Activated T-cell treated with anti-CD3 and anti-CD28 coated beads for 1 hour (primary cell): Measurements from ENCODE around the gene SETBP1.

Source experiments
- DNase-seq: peaks from one replicate; pipeline ENCODE4 v3.0.0-alpha.2; 2020; ENCODE audit warnings: low read depth

SETBP1 gene

DNA sequence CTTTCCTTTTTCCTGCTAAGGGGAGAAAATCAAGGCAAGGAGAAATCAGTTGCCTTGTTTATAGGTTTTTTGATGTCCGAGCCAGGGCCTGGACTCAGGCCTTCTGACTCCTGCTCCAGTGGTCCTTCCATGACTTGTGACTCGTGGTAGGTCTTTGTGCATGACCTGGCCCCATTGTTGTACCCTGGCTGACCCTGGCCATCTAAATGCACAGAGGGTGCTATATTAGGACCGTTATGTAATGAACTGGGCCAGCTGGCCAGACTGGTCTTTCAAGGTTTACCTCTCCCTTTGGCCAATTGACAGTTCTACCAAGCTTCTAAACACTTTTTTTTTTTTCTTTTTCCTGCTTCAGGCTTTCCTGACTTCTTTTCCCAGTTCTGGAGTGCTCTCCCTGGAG is 81.1 kb downstream of the SETBP1 start:
- no peak for DNase-seq

DNA sequence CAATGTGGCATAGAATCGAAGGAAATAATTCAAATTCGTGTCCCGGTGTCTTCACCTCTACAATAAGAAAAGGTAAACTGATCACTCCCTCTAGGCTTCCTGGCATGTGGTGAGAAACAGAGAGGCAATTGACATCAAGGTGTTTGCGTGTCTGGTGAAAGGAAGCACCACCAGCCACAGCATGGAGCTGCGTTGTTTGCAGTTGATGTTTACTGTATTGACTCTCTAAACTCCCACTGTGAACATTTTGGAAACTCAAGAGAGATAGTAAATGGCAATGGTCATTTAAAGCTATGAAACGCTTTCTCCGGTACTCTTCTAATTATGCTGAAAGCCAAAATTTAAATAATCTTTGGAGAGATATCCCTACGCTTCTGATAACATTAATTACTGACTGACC is 82.6 kb downstream of the SETBP1 start:
- no peak for DNase-seq

DNA sequence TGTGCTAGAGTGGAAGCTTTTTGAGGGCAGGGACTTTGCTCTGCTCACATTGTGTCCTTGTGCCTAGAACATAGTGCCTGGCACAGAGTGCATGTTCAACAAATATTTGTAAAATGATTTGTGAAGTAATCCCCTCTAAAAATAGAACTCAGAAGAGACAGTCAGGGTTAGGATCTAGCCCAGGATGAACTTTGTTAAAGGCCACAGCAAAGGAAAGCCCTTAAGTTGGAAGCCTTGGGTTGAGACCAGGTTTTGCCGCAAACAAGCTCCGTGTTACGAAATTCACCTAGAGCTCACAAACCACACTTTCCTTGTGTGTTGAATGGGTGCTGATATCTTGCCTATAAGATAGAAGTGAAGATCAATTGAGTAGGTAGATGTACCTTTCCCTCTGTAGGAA is 84.2 kb downstream of the SETBP1 start:
- no peak for DNase-seq

DNA sequence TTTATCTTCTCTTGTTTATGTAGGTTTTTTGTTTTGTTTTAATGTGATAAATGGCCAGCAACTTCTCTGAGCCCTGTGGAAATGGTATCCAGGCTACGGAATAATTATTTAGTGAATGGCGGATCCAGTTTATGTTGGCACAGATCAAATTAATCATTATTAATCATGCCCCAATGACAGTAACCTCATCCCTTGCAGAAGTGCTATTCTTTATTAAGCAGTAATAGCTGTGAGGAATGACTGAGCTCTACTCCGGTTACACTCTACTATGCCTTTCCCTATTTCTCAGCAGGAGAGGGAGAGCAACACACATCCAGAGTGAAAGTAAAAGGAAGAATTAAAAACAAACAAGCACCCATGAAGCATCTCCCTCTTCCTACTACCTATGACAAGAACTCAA is 84.8 kb downstream of the SETBP1 start:
- no peak for DNase-seq

DNA sequence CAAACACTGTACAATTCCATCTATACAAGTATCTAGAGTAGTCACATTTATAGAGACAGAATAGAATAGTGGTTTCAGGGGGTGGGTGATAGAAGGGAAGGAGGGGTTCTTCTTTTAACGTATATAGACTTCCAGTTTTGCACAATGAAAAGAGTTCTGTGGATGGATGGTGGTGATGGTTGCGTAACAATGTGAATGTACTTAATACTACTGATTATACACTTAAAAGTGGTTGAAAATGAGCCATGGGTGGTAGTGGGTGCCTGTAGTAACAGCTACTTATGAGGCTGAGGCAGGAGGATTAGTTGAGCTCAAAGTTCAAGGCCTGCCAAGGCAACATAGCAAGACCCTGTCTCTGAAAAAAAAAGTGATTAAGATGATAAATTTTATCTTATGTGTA is 85.8 kb downstream of the SETBP1 start:
- DNase-seq: no peak

DNA sequence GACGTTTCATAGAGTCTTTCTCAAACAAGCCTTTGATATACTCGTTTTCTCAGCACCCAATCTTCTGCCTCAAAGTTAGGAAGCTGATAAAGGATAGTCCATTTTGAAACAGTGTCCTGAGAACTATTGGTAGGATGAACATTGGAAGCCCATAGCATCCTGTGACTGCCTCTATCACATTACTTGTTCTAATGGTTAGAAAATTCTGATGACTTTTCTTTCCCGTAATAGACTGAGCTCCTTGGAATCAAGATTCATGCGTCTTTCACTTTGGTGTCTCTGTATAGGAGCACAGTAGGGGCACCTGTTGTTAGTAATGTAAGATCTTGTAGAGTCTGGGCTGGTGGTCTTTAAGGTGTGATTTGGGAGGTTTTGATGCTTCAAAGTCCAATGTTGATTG is 87.1 kb downstream of the SETBP1 start:
- DNase-seq: no peak

DNA sequence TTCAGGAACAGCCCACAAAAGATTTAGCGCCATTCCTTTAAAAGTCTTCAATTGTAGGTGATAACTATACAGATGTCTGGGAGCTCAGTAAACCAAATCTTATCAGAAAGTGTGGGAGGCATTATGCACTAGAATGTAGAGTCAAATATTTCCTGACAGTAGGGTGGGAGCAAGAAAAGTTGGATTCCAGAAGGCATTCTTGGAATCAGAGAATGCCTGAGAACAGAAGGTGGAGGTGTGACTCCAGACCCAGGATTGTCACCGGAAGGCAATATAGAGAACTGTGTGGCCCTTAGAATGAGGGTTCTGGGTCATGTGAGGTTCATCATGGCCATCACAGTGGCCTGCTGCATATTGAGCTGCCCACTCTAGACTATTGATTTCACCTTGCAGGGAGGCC is 90.0 kb downstream of the SETBP1 start:
- no peak for DNase-seq

DNA sequence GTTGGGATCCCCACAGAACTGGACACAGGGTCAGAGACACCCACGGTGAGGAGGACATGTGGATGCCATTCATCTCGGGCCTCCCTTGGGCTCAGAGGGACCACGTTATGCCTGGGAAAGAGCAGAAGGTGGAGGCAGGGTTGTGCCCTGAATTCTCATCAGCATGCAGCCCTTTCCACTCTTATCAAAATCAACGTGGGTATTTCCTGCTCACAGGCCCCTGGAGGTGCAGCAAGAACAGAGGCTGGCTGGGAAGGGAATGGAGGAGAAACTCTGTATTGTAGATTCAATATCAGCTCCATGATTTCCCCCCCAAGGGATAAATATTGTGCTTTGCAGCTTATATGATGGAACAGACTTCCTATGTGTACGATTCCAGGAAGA is 90.9 kb downstream of the SETBP1 start:
- DNase-seq: no peak

DNA sequence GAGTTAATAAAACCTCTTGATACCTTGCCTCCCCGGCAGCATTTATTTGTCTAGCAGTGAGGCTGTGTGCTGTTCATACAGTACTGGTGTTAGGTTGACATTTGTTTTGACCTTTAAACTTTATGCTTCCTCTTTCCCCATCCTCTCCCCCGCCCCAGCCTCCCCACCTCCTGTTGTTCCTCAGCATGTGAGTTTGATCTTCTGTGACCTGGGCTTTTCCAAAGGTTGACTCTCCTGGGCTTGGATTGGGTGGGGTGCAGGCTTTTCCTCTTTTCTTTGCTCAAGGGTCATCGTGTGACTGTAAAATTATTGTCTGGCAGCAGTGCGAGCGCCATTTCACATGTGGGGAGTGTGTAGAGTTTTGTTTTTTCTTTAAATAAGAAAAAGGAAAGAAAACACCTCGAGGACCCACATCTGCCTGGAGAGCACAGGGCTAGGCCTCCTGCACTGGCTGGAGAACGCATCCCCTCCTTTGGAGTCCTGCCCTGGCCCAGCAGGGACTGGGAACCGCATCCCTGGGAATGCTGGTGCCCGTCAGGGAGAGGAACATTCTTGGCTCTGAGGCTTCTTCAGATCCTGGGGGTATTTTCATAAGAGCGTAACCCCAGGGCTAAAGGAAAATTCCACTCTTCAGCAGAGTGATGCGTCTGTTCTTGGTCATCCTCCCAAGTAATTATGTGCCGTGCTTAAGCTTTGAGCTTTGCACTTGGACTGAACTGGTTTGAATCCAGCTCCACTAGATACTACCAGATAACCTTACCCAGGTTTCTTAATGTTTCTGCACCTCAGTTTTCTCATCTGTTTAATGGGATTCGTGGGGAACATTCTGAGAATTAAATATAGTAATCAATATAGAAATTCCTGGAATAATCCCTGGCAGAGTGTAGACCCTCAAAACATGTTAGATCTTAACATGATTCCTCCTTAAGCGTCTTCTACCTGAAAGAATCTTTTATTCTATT is 91.5 kb downstream of the SETBP1 start:
- DNase-seq: no peak

DNA sequence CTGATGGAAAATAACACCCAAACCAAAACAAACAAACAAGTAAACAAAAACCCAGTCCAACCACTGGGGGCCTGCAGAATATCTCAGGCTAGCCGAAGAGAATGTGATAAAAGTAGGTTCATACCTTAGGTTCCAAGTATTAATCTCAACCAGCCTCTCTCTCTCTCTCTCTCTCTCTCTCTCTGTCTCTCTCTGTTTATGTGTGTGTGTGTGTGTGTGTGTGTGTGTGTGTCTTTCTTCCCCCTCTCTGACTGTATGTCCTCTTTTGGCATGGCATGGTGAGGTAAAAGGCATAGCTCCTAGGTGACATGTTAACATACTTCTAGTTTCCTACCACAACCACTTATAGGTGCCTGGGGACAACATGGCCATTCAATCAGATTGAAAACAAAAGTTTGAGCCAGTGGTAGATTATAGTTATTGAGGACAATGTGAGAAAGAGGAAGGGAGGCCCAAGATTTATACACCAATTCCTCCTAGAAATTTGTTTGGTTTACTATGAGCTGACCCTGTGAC is 93.0 kb downstream of the SETBP1 start:
- no peak for DNase-seq

DNA sequence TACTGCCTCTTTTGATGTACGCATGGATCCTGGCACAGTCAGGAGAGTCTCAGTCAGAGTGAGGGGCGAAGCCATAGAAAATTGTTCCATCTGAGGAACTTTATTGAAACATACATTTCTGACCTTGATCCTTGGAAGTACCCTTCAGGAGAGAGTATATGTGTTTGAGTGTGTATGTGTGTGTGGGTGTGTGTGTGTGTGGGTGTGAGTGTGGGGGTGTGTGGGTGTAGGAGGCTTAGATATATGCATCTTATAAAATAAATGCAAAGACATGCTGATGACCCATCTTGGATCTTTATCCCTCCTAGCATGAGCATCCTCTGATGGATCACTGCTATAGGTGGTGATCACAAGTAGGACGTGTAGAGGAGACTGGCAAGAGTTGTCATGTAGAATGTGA is 93.5 kb downstream of the SETBP1 start:
- no peak for DNase-seq

DNA sequence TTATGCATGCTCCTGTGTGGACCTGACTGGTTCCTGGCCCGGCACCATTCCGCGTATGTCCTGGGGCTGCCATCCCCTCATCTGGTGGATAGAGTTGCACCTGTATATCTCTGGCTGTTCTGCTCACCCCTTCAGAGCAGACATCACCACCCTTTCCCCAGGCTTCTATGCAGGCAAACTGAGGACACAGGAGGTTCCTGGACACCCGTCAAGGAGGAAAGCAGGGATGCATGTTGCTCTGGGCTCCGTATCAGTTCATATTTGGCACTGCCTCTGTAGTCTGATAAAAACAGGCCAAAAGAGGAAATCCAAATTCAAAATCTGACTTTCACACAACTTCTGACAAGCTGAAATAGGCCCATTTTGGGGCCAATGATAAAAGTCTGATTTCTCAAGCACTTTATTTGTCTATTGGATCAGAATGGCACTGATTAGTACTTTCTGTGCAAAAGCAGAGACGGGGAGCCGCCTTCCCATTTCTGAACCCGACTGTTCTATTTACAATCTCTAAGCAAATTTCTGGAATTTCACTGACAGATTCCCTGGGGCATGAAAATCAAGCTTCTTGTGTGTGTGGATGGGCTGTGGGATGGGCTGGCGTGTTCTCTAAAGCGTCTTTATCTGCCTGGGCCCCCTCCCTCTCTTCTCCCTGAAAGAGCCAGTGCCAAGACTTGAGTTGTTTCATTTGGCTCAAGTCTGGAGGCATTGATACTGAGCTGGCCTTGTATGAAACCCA is 96.9 kb downstream of the SETBP1 start:
- no peak for DNase-seq

DNA sequence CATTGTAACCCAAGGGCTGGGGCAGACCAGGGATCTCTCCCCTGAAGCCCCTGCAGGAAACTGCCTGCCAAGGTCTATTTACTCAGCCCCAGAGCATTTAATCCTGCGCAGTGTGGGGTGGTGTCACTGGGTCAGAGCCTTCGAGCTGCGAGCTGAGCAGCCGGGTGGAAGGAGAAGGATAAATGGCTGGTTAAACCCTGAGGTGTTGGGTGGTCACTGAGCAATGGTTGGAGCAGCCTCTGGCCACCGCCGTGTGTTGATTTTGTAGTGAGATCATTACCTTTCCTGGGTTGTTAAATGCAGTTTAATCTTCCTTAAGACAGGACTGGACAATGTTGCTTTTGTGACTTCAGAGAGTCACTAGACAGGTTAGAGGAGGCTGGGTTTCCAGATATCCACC is 98.1 kb downstream of the SETBP1 start:
- DNase-seq: no peak

DNA sequence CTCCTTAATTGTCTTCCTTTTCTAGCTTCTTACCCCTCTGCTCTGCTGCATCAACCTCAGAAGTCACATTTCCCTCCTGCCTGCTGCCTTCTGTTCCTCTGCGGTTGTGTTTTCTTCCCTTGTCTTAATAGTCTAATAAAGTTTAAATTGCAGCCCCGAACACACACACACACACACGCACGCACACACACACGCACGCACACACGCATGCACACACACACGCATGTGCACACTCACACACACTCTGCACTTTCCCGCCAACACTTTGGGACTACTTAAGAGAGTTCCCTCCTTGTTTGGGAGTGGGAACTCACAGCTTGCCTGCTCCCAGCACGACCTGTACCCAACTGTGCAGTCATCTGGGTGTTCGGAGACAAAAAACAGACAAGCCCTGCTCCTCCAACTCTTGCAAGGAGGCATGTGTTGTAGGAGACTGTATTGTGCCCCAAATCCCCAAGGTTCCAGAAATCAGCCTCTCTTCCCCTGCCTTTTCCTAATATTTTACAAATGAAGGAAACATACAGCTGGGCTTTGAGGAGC is 99.1 kb downstream of the SETBP1 start:
- DNase-seq: no peak

DNA sequence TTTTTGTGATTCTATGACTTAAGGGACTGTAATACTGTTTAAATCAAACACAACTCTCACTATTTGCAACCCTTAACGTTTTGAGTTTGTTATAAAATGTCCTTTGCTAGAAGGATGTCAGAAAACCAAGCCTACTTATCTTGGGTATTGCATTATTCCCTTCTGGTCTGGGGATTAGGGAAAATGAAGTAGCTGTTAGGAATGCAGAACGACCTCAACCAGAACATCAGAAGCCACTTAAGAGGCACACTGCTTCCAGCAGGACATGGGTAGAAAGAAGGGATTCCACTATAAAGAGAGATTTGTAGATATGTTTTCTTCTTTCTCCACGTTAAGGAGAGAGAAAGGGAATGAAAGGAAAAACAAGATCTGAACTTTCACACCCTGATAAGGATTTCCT is 101.2 kb downstream of the SETBP1 start:
- DNase-seq: no peak

DNA sequence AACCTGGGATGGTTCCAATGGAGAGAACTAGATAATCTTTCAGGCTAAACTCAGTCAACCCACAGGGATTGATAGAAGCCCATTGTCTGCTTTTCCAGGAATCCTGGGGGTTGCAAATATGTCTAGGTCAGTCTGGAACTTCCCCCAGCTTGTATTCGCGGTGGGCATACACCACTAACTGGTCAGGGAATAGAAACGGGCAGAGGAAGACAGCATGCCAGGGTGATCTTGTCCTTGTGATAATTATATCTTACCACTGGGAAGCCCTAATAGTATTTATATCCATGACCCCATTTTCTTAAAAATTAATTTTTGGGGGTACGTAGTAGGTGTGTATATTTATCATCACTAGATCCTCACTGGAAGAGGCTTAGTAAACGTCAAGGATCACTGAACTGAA is 101.9 kb downstream of the SETBP1 start:
- no peak for DNase-seq

DNA sequence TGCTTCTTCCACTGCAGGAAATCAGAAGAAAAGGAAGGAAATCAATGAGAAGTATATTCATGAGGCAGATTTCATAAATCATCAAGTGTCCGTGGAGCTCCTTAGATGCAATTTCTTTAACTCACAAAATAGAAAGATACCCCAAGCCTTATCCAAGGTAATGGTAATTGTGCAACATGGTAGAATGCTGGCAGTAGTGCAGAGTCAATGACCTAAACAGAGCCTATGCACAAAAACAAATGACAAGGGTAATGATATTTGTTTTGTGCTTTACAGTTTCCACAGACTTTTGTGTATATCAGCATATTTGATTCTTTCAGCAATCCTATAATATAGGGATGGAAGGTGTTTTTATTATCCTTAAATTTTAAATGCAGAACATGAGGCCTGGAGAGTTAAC is 102.7 kb downstream of the SETBP1 start:
- no peak for DNase-seq

DNA sequence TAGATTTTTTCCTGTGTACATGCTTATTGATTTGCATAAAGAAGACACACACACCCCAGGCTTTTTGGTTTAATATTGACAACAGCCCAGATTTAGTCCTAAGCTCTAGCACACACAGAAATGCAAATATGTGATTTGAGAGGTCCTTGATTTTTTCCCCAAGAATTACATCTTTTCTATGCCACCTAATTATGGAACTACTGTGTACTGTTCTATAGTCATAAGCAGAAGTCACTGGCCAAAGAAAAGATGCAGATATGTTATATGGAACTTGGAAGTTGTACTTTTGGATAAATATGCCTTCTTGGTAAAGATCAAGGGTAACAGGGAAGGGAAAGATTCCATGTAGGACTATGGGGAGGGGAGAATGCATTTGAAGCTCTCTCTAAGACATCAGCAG is 105.6 kb downstream of the SETBP1 start:
- DNase-seq: no peak

DNA sequence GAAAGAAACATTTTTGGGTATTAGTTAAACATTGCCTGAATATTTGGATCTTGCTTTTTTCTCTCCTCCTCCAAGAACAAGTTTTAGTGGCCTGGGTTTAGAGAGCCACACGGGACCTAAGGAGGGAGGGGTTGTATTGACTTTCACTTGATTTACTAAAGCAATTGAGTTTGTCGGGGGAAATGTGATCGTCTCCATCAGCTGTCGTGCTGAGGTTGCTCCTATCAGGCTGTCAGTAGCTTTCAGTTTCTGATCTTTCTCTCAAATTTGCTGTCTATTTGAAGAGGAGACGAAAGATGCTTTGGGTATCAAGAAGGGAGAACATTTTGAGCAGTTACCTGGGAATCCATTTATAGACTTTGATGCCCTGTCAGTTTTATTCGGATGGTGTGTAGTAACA is 106.0 kb downstream of the SETBP1 start:
- no peak for DNase-seq

DNA sequence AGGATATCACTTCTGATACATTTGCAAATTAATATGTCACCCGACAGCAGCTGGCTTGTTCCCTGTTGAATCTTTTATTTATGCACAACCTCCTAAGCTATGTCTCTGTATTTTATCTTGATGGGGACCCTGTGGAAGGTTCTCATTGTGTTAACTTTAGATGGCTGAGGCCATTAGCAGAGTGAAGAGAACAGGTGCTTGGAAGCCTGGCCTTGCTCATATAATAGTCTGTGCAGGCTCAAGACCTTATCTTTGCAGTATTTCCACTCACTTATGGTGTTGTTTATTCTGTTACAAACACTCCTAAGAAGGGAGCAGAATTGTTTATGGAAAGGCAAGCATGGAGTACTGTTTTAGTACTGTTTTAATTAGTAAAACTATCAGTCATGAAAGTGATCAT is 107.6 kb downstream of the SETBP1 start:
- DNase-seq: no peak

DNA sequence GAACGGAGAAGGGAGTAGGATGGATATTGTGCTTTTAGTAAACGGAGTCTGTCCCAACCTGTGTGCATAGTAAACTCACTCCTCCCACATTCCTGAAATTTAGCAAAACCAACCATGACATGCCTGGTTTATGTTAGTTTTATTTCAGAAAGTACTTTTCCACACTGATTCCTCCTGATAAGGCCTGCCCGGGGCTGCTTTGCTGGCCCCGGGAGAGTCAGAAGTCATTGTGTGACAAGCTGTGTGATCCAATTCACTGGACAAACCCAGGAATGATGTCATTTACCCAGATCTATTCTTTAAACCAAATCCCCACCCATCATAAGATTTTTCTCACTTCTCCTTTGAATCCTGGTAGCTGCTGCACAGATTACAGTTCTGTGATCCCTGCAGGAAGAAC is 109.0 kb downstream of the SETBP1 start:
- no peak for DNase-seq

DNA sequence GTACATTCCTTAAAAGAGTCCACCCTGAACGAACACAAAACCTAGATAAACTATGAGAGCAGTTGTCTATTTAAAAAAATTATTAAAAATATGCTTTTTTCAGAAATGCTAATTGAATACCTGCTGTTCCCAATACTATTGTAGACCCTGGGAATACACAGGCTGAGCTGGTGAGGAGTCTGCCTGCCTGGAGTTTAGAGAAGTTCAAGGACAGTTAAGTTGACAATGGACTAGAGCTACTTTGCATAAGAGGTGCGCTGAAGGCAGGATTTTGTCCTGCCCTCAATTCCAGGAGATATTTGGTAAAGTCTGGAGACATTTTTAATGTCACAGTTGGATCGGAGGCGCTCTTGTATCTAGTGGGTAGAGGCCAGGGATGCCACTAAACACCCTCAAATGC is 110.2 kb downstream of the SETBP1 start:
- DNase-seq: no peak

DNA sequence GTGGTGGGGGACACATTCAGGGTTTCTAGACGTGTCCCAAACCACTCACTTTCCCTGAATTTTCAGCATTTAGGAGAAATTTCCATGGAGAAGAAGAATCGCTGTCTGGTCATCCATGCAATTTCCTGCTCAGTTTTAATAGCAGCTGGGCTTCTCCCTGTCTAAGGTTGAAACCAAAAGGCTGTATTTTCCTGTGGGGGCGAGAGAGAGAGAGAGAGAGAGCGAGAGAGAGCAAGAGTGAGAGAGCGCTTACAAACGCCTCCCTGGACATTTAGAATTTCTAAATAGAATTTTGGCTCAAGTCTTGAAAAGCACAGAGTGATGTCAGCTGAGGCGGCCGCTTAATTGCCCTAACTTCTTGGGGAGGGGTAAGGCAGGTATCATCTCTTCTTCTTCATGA is 110.8 kb downstream of the SETBP1 start:
- no peak for DNase-seq
